Choroid plexus epithelial cell (primary cell): Measurements from ENCODE around the gene BBS9.

Source experiments
- DNase-seq: peaks from one replicate; pipeline ENCODE4 v3.0.0-alpha.2; 2010; ENCODE audit warnings: low read depth
- H3K4me3 ChIP-seq: 2 replicates; pipeline ENCODE4 v1.5.1; 2011; ENCODE audit warnings: low read depth, mild to moderate bottlenecking, control low read depth, low read length, moderate library complexity
- CTCF ChIP-seq: conservative IDR thresholded peaks from 2 replicates; pipeline ENCODE4 v1.5.1; 2011; ENCODE audit warnings: low read depth, mild to moderate bottlenecking, control low read depth, inconsistent platforms, low read length, moderate library complexity

BBS9 gene

DNA sequence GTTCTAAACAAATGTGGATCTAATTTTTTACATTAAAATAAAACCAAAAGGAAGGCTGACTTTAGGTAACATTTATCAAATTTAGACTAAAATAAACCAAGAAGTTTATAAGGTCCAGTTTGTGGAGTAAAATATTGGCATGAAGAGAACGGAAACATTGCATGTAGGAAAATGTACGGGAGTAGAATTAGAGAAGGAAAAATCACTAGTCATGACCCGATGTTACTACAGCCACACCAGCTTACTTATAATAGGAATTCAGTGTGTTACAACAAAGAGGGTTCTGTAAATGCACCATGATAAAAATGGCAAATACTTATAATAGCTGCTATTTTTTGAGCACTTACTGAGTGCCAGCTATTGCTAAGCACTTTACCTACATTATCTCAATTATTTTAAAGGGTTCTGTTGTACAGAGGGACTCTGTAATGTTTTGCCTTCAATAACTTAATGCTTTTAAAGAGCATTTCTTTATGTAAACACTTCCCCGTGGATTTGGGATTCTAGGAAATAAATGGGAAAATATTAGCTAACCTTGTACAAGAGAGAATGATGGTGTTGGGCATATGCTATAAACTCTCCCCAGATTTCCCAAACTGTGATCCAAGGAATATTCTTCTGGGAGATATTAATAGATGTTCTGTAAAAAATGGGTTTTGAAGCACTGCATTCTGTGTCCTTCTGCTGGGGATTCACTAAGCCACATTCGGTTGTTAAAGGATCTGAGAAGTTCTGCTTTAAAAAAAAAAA, 296.7 kb downstream of the BBS9 start:
- no peak for TF ChIP-seq CTCF
- no peak for DNase-seq
- no peak overlapping the region for H3K4me3 ChIP-seq

- no peak overlapping the region for H3K4me3 ChIP-seq
- no peak for DNase-seq
- TF ChIP-seq CTCF, result no peak
These were observed 299.1 kb downstream of the BBS9 start for GRCh38 chr7:33428415-33428814.

DNA sequence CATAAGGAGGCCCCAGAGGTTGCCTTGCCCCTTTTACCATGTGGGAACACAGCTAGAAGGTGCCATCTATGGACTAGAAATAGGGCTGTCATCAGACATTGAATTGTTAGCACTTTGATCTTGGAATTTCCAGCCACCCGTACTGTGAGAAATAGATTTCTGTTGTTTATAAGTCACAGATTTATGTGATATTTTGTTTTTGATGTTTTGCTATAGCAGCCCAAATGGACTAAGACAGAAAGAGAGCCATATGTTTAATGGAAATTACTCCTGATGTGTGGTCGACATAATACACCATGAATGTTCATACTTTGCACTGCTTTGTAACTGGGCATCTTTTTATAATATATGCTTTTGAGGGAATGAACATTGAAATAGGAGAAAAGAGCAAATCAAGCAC, 302.2 kb downstream of the BBS9 start:
- TF ChIP-seq CTCF, result no peak
- DNase-seq, result no peak
- no peak overlapping the region for H3K4me3 ChIP-seq

DNA sequence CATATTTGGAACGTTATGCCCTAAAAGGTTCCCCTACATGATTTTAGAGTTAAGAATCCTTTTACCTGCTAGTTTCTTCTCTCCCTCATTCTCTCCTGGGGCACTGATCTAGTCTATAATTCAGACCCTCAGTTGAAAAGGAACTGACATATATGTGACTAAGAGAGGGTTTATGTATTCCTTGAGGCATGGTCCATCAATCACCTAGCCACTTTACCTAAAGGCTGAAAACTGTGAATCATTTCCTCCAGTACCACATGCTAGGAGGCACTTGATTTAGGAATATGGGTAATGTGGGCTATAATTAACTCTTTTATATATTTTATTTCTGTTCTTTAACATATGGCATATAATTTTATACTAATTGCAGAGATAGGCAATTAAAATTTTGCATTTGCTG, 303.5 kb downstream of the BBS9 start:
- no peak for DNase-seq
- H3K4me3 ChIP-seq, result no peak overlapping the region
- no peak for TF ChIP-seq CTCF

GRCh38 chr7:33433357-33433756, 304.0 kb downstream of the BBS9 start:
- H3K4me3 ChIP-seq, result no peak overlapping the region
- no peak for TF ChIP-seq CTCF

GRCh38 chr7:33444511-33444910, 315.1 kb downstream of the BBS9 start:
- no peak overlapping the region for H3K4me3 ChIP-seq
- DNase-seq, result peak; percentile 95
- TF ChIP-seq CTCF, result no peak

More at GRCh38 chr7:33433357-33433756, 304.0 kb downstream of the BBS9 start:
- no peak for DNase-seq

DNA sequence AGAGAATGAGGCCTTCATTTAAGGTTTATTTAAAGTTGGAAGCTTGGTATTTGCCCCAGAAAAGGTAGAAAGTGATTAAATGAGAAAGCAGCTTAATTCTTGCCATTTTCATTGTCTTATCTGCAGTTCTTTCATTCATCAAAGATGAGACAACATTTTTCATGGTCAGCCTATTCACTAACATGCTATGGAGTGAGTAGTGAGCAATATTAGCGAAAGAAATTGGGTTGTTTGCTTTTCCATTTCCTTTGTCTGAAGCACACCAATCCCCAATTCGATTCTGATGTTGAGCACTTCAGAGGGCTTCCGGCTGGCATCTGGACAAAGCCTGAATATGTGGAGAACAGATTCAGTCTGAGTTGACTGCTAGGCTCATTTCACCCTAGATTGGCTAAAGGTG, 317.2 kb downstream of the BBS9 start:
- TF ChIP-seq CTCF, result no peak
- no peak for DNase-seq
- no peak overlapping the region for H3K4me3 ChIP-seq
